D721Med (cell line): Measurements from ENCODE around the gene HSBP1L1.
A peak's percentile ranks its signal among the peaks of the same experiment; 100 is the strongest.
"Not testable (repeated sequence)": the region's sequence is repeated elsewhere in the genome, so short reads cannot be mapped to it uniquely, and the experiment has no call there.

Experiments
- DNase-seq: peaks from one replicate; pipeline ENCODE4 v3.0.0; 2011; ENCODE audit warnings: low spot score; ENCODE audit not compliant: insufficient read length
- FAIRE-seq: peaks from 2 replicates; lab custom pipeline; 2011; peaks lifted over from hg19 to GRCh38; lab: Jason Lieb, UNC
- CTCF ChIP-seq: IDR thresholded peaks from 2 replicates; pipeline ENCODE4 v1.5.1; 2012; ENCODE audit warnings: mild to moderate bottlenecking, control low read depth; ENCODE audit not compliant: insufficient read depth; ENCODE audit errors: missing control alignments

HSBP1L1 gene

GRCh38 chr18:80009661-80010550 lies 45.5 kb downstream of the HSBP1L1 start:
- FAIRE-seq (no peak), DNase-seq (no peak)
- TF ChIP-seq CTCF = no peak

- FAIRE-seq (no peak), DNase-seq (peak; percentile 6)
- TF ChIP-seq CTCF = no peak
These were observed 46.1 kb downstream of the HSBP1L1 start for GRCh38 chr18:80010551-80010906.

- DNase-seq, FAIRE-seq: not testable (repeated sequence)
These were observed 47.2 kb downstream of the HSBP1L1 start for GRCh38 chr18:80011496-80012137.

GRCh38 chr18:80012714-80013113 lies 48.3 kb downstream of the HSBP1L1 start:
- TF ChIP-seq CTCF = no peak
- DNase-seq = peak; percentile 12
- no peak for FAIRE-seq
